HTERT RPE-1 (cell line): ENCODE measurements around the gene HLA-DMB.

Experiments used
- in situ Hi-C: fragments of 300-500 bp; cut with MboI; formaldehyde crosslinking; loops from 4 replicates; pipeline ENCODE4 v1.14.3; 2020; ENCODE audit warnings: low sequenced_read_pairs

HLA-DMB gene

DNA sequence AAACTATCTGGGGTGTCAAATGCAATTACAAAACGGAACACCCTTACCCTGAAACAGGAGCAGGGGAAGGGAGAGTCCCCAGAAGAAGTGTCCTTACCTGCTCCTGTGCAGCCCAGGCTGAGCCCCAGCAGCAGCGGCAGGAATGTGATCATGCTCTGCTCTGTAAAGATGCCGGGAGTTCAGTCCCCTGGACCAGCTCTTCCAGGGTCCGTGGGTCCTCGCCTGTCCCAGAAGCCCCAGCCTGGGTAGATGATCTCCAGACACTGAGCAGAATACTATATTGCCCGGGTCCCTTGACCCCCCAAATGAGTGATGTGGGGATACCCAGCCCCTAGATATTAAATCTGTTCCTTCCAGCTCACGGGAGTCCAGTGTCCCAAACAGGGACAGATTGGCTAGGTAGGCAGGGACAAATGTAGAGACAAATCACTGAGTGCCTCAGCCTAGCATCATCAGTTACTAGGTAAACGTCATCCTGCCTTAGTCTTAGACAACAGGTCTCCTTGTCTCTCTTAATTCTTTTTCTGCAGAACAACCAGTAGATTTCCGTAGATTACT, at the start of gene HLA-DMB:
Gene HLA-DMB, minus strand, starts transcription at position 373 of the 558 bp plus-strand sequence. Its CDS starts 221 bp downstream, at position 152.
- in situ Hi-C loops: no loop called here

DNA sequence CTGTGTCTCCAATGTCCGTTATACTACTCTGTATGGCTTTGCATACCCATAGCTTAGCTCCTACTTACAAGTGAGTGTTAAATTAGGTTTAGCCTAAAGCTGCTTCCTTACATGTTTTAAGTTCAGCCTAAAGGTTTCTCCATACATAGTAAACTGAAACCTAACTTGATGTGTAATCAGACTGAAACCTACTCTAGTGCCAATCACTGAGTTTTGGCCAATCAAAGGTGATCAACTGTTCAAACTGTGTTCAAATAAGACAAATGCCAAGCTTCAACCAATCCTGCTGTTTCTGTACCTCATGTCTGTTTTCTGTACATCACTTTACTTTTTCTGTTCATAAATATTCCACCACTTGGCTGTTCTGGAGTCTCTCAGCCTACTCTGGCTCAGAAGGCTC, 48.5 kb upstream of the HLA-DMB start:
- in situ Hi-C loops: no loop called here

- in situ Hi-C loops: no loop called here
Observed at GRCh38 chr6:32984622-32985389, 44.0 kb upstream of the HLA-DMB start.

DNA sequence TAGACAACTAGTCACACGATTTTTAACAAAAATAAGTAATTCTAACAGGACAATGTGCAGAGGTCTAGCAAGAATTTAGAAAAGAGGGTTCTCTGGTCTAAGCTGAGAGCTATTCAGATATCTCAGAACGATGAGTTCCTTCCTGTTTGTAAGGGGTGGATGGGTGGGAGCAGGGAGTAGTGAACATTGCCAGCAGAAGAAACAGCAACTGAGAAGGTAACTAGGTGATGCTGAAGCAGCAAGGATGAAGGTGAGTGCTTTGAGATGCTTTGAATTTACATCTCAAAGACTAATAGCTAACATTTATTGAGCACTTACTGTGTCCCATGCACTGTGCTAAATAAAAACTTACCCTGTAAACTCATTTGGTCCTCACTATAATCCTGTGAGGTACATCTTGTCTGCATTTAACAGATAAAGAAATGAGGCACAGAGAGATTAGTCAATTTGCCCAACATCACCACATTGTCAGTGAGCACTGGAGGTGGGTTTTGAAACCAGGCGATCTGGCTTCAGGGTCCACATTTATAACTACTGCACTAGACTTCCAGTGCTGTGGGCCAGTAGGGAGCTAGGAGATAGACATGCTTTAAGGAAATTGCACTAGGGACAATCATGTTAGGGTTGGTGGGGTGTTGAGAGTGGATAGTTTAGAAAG, 43.3 kb upstream of the HLA-DMB start:
- in situ Hi-C loops: no loop called here

DNA sequence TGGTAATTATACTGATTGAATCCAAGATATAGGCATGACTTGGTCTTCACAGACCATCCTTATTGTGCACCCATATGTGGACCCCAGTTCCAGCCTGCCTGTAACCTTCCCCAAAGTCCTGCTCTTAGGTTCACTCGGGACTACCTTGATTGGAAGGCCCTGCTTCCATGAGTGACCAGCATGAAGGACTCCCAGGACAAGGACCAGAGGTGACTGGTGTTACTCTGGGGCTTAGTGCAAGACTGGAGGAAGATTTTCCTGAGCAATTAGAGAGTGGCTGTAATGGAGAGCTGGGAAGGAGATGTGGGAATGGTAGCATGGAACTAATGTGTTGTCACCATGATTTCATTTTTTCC, 42.6 kb upstream of the HLA-DMB start:
- in situ Hi-C loops: no loop called here

DNA sequence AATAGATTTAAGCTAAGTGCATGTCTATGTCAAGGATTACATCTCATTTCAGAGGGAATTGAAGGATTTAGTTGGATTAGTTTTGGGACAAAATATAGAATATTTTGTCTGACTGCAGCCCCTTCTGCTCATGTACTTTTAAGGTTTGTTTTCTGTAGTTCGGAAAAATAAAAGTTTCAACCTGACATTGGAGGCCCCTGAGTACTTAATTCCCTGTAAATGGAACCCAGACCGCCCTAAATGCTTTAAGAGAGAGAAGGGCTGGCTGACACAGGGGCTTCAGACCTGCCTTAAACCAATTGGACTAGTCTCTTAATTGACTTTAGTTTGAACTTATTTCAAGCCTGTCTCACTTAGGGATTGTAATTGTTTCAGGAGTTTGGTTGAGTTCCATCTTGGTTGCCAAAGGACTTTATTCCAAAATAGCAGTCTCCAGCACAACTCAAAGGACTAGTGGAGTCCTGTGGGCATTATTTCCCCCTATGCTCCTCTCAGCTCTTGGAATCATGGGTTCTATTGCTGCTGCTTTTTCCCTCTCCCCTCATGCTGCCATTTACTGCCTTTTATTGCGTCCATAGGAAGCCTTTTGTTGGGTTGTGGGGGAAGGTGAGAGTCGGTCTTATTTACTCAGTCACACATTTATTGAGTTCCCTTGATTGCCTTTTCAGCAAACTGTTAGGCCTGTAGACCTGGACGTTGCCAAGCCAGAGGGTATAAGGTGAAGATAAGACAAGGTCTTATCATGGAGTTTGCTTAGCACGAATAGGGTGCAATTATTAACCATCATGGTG, 42.1 kb upstream of the HLA-DMB start:
- in situ Hi-C loops: no loop called here

DNA sequence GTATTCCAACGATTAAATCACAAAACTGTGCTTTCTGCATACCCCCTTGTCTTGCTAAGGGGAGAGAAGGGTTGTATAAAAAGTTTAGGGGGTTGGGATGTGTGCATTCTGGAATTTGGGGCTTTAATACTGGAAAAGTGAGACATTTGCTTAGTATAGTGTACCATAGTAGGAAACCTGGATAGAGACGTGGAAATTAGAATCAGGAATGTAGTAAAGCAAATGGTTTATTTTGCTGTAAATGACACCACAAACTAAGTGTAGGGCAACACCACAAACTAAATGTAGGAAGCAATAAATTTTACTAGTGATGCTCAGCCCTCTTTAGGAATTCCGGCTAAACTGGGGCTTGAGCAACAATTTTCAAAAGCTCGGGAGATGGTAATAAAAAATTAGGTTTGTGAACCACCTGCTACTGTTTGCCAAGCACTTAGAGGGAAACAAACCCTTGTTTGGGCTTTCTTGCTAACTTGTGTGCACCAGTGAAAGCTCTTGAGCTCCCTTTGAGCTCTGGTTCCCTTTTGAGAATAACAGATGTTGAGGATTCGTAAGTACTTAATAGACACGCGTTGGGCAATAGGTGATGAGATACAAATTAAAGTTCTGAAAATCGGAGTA, 41.4 kb upstream of the HLA-DMB start:
- in situ Hi-C loops: no loop called here

GRCh38 chr6:32980488-32981038, 39.7 kb upstream of the HLA-DMB start:
- in situ Hi-C loops: no loop called here

GRCh38 chr6:32979720-32980487, 39.1 kb upstream of the HLA-DMB start:
- in situ Hi-C loops: no loop called here

- in situ Hi-C loops: no loop called here
Observed at GRCh38 chr6:32977953-32978324, 37.1 kb upstream of the HLA-DMB start.

- in situ Hi-C loops: no loop called here
Observed at GRCh38 chr6:32977272-32977952, 36.6 kb upstream of the HLA-DMB start.

DNA sequence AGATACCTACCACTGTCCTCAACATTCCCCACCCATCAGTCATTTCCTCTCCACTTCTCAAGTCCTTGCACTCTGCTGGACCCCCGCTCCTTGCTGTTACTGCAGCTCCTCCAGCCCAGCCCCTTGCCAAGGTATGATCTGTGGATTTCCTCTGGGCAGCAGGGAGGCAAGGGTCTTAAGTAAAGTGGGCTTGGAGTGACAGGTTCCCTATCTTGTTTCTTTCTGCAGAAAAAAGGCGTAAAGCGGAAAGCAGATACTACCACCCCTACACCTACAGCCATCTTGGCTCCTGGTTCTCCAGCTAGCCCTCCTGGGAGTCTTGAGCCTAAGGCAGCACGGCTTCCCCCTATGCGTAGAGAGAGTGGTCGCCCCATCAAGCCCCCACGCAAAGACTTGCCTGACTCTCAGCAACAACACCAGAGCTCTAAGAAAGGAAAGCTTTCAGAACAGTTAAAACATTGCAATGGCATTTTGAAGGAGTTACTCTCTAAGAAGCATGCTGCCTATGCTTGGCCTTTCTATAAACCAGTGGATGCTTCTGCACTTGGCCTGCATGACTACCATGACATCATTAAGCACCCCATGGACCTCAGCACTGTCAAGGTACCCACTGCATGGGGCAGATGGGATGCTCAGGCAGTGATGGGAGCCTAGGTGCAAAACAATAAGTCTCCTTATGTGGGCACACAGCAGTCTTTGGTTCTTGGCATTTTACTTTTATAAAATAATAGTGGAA, 35.7 kb upstream of the HLA-DMB start:
- in situ Hi-C loops: no loop called here

GRCh38 chr6:32975886-32976285, 35.1 kb upstream of the HLA-DMB start:
- in situ Hi-C loops: no loop called here

GRCh38 chr6:32974541-32975308, 33.9 kb upstream of the HLA-DMB start:
- in situ Hi-C loops: no loop called here

DNA sequence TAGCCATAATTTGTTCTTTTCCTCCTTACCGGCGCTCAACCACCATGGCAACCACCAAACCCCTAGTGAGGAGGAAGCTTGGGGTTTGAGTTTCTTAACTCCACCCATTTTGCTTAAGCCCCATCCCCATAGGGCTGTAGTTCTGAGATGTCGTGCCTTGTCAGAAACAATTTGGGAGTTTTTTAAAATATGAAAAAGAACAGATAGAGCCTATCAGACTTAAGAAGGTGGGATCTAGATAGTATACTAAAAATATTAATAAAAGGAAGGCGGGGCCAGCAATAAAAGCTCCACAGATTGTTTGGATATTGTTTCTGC, 33.1 kb upstream of the HLA-DMB start:
- in situ Hi-C loops: no loop called here

- in situ Hi-C loops: no loop called here
Observed at GRCh38 chr6:32973144-32974015, 32.6 kb upstream of the HLA-DMB start.
